GM23248 (cell line): ENCODE results near the gene ANO6.

Experiments used
- EZH2 ChIP-seq: fragments of 200-600 bp; sonication (generic); IDR thresholded peaks from 2 replicates; pipeline ENCODE4 v1.6.1; 2018; ENCODE audit warnings: antibody characterized with exemption, mild to moderate bottlenecking; ENCODE audit not compliant: insufficient read depth, poor library complexity, severe bottlenecking
- EZH2phosphoT487 ChIP-seq: fragments of 200-600 bp; sonication (generic); IDR thresholded peaks from 2 replicates; pipeline ENCODE4 v1.6.1; 2018; ENCODE audit warnings: antibody characterized with exemption, moderate library complexity, mild to moderate bottlenecking, low read depth; ENCODE audit not compliant: insufficient read depth

DNA sequence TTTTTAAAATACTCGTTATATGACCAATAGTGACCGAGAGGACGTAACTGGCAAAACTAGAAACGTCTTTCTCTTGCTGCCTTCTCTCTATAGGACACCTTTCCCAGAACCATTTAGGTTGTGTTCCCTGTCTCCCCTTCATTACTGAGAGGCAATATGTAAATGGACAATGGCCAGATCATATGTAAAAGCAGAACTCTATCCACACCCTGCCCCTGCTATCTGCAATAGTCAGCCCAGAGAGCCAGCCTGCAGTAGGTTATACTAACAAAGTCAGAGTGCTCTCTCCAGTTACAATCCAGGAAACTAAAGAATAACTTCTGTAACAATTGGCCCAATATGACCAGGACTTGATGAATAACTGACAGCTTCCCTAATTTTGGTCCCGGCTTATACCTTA is 216.8 kb downstream of the ANO6 start:
- no peak for TF ChIP-seq EZH2phosphoT487
- no peak for TF ChIP-seq EZH2
